Hepatocyte (in vitro differentiated cells): ENCODE results near the gene KIF26B. TPM values are rescaled to one million over a fixed set of nuclear protein-coding genes. Genes with fewer than 3 reads are reported as not detected.
"Not testable (repeated sequence)": the region's sequence is repeated elsewhere in the genome, so short reads cannot be mapped to it uniquely, and the experiment has no call there.

ENCODE experiments used
- DNase-seq: peaks from one replicate; pipeline ENCODE4 v3.0.0-alpha.2; 2016; ENCODE audit warnings: low spot score
- H2AFZ ChIP-seq: fragments of 200-600 bp; sonication (generic); 2 replicates; pipeline ENCODE4 v1.6.0; 2016; ENCODE audit warnings: antibody characterized with exemption, mild to moderate bottlenecking
- H3K27ac ChIP-seq: fragments of 200-600 bp; sonication (generic); 2 replicates; pipeline ENCODE4 v1.5.1; 2016; ENCODE audit warnings: mild to moderate bottlenecking
- H3K27me3 ChIP-seq: fragments of 200-600 bp; sonication (generic); 2 replicates; pipeline ENCODE4 v1.6.1; 2016
- H3K36me3 ChIP-seq: fragments of 200-600 bp; sonication (generic); replicated peaks from 2 replicates; pipeline ENCODE4 v1.5.1; 2016; ENCODE audit warnings: low read depth; ENCODE audit not compliant: insufficient read depth
- H3K4me1 ChIP-seq: fragments of 200-600 bp; sonication (generic); 2 replicates; pipeline ENCODE4 v1.5.1; 2016; ENCODE audit warnings: mild to moderate bottlenecking, moderate library complexity; ENCODE audit not compliant: insufficient read depth
- H3K4me2 ChIP-seq: fragments of 200-600 bp; sonication (generic); 2 replicates; pipeline ENCODE4 v1.6.0; 2016
- H3K4me3 ChIP-seq: fragments of 200-600 bp; sonication (generic); 2 replicates; pipeline ENCODE4 v1.5.1; 2016; ENCODE audit warnings: mild to moderate bottlenecking
- H3K79me2 ChIP-seq: fragments of 200-600 bp; sonication (generic); 2 replicates; pipeline ENCODE4 v1.6.0; 2017; ENCODE audit warnings: mild to moderate bottlenecking
- H3K9me2 ChIP-seq: fragments of 200-600 bp; sonication (generic); replicated peaks from 2 replicates; pipeline ENCODE4 v1.6.0; 2017; ENCODE audit warnings: mild to moderate bottlenecking; ENCODE audit not compliant: insufficient read depth
- H3K9me3 ChIP-seq: fragments of 200-600 bp; sonication (generic); 2 replicates; pipeline ENCODE4 v1.5.1; 2016; ENCODE audit warnings: low read depth, mild to moderate bottlenecking
- H4K20me1 ChIP-seq: fragments of 200-600 bp; sonication (generic); 2 replicates; pipeline ENCODE4 v1.6.0; 2016; ENCODE audit warnings: mild to moderate bottlenecking; ENCODE audit not compliant: insufficient read depth, poor library complexity, severe bottlenecking
- EZH2 ChIP-seq: fragments of 200-600 bp; sonication (generic); IDR thresholded peaks from 2 replicates; pipeline ENCODE4 v1.6.1; 2016; ENCODE audit warnings: antibody characterized with exemption, mild to moderate bottlenecking, borderline replicate concordance
- EZH2phosphoT487 ChIP-seq: fragments of 200-600 bp; sonication (generic); IDR thresholded peaks from one replicate; pipeline ENCODE4 v1.6.1; 2018; ENCODE audit warnings: antibody characterized with exemption, mild to moderate bottlenecking, low read depth, moderate library complexity; ENCODE audit not compliant: unreplicated experiment, severe bottlenecking
- WGBS: methylation state at CpG from one replicate; pipeline ENCODE4 v1.1.6; 2016; ENCODE audit warnings: low lambda C conversion rate; ENCODE audit errors: missing lambda C conversion rate; 5-methylcytosine and 5-hydroxymethylcytosine counted together
- polyA plus RNA-seq: library from polyadenylated mRNA; unstranded; fragments of >200 nt; fragmentation: Nextera tagmentation; extraction: Ambion mirVana; gene quantifications from 2 replicates; pipeline ENCODE4 v1.2.1, GENCODE V29; 2016
- total RNA-seq: library from RNA; depleted of rRNA; stranded (reverse); fragments of >200 nt; gene quantifications from 2 replicates; pipeline ENCODE4 v1.2.3, GENCODE V29; 2014
- TF ChIP-seq, protein P1 (sequence below): fragments of 200-600 bp; sonication (generic); IDR thresholded peaks from 2 replicates; pipeline ENCODE4 v1.5.1; 2016; ENCODE audit warnings: antibody characterized with exemption, mild to moderate bottlenecking; ENCODE audit not compliant: poor library complexity

Gene KIF26B
- total and polyA plus RNA-seq, 2 experiments from 2014 or later = 12.7 to 21.6 TPM

DNA sequence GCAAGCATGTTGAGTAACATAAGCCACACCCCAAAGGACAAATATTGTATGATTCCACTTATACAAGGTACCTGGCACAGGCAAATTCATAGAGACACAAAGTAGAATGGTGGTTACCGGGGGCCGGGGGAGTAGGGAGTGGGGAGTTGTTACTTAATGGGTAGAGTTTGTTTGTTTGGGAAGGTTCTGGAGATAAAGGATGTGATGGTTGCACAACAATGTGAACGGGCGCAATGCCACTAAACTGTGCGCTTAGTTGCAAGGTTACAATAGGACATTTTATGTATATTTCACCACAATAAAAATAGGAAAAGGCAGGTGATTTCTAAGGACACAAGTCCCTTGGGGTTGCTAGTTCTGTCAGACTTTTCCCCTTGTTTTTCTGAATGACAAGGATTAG is 516.6 kb downstream of the KIF26B start:
- no peak for DNase-seq
- WGBS = 93% methylated on average over 5 of the region's 5 CpGs
- no peak for TF ChIP-seq EZH2phosphoT487
- no peak for TF ChIP-seq EZH2
- TF ChIP-seq, protein P1, sequence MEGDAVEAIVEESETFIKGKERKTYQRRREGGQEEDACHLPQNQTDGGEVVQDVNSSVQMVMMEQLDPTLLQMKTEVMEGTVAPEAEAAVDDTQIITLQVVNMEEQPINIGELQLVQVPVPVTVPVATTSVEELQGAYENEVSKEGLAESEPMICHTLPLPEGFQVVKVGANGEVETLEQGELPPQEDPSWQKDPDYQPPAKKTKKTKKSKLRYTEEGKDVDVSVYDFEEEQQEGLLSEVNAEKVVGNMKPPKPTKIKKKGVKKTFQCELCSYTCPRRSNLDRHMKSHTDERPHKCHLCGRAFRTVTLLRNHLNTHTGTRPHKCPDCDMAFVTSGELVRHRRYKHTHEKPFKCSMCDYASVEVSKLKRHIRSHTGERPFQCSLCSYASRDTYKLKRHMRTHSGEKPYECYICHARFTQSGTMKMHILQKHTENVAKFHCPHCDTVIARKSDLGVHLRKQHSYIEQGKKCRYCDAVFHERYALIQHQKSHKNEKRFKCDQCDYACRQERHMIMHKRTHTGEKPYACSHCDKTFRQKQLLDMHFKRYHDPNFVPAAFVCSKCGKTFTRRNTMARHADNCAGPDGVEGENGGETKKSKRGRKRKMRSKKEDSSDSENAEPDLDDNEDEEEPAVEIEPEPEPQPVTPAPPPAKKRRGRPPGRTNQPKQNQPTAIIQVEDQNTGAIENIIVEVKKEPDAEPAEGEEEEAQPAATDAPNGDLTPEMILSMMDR = no peak

DNA sequence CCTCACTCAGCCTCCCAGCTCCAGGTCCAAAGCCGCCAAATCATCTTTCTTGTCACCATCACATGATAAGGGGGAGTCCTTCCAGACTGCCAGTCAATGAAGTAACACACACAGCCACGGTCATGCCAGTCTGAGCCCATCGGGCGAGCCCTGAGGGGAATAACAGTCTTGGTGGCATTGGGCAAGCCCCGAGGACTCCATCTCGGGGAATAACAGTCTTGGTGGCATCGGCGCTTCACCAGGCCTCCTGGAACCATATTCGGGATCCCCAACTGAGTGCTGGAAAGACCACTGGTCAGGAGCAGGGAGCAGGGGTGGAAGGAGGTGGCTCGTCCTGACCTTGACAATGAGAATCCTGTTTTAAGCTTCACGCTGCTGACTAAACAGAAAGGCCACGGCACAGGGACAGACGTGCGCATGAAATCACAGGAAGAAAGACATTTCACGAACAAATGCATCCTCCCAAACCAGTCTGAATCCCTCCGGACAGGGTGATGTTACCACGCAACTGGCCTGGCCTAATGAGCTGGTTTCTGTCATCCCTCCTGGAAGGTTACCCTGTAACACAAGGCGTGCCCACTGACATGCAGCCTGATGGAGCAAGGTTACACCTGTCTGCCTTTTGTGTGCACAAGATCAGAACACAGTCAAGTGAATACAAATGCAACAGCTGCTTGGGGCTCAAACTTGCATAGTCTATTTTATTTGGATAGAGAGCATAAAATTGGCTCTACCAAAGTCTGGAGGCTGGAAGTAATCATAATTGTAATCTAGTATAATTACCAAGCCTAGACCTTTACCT is 517.4 kb downstream of the KIF26B start:
- H4K20me1 ChIP-seq = no peaks in the 10 kb centered on the region
- no peaks in the 10 kb centered on the region for H3K9me2 ChIP-seq
- H3K27me3 ChIP-seq = no peaks in the 10 kb centered on the region
- H3K4me2 ChIP-seq = no peak overlapping the region
- TF ChIP-seq EZH2 (no peak), EZH2phosphoT487 (no peak)
- TF ChIP-seq, protein P1 = no peak
- DNase-seq = no peak
- no peaks in the 10 kb centered on the region for H3K9me3 ChIP-seq
- H3K36me3 ChIP-seq = no peaks in the 10 kb centered on the region
- H2AFZ ChIP-seq = no peak overlapping the region
- H3K4me3 ChIP-seq = no peak overlapping the region
- H3K4me1 ChIP-seq = peaks cover 5% of the 10 kb centered on the region
- H3K79me2 ChIP-seq = no peaks in the 10 kb centered on the region
- H3K27ac ChIP-seq = no peak overlapping the region
- 94% methylated on average over 18 of the region's 18 CpGs for WGBS

More for the DNA sequence above, 516.6 kb downstream of the KIF26B start:
- H3K4me2 ChIP-seq = no peak overlapping the region
- no peaks in the 10 kb centered on the region for H3K9me3 ChIP-seq
- H3K36me3 ChIP-seq = no peaks in the 10 kb centered on the region
- H3K79me2 ChIP-seq = no peaks in the 10 kb centered on the region
- H2AFZ ChIP-seq = no peak overlapping the region
- H4K20me1 ChIP-seq = no peaks in the 10 kb centered on the region
- no peaks in the 10 kb centered on the region for H3K27me3 ChIP-seq
- no peak overlapping the region for H3K4me3 ChIP-seq
- no peaks in the 10 kb centered on the region for H3K9me2 ChIP-seq
- H3K4me1 ChIP-seq = peaks cover 5% of the 10 kb centered on the region
- no peak overlapping the region for H3K27ac ChIP-seq

DNA sequence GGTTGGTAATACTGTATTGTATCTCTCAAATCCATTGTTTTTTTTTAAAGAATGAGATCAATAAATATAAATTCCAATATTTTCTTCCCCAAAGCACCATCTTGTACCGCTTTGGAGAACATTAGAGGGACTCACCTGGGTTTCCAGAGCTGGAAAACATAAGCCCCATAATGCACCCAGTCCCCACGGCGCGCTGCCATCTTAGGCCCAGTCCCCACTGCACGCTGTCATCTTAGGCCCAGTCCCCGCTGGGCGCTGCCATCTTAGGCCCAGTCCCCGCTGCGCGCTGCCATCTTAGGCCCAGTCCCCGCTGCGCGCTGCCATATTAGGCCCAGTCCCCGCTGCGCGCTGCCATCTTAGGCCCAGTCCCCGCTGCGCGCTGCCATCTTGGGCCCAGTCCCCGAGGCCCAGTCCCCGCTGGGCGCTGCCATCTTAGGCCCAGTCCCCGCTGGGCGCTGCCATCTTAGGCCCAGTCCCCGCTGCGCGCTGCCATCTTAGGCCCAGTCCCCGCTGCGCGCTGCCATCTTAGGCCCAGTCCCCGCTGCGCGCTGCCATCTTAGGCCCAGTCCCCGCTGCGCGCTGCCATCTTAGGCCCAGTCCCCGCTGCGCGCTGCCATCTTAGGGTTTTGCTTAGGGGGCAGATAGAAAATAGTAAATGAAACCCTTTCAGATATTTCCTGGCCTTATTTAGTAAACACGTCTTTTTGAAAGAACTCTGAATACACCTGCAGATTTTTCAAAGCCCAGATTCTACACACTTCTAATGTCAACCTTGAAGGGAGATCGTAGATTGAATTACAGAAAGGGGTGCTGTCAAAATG is 518.3 kb downstream of the KIF26B start:
- peak overlapping the region; percentile 20 for H3K27ac ChIP-seq
- not testable (repeated sequence) for H3K79me2 ChIP-seq, H3K4me3 ChIP-seq, DNase-seq, H3K9me3 ChIP-seq, H2AFZ ChIP-seq, H3K9me2 ChIP-seq, H3K4me2 ChIP-seq, H4K20me1 ChIP-seq, H3K27me3 ChIP-seq, H3K36me3 ChIP-seq, H3K4me1 ChIP-seq
- 97% methylated on average over 24 of the region's 41 CpGs for WGBS

DNA sequence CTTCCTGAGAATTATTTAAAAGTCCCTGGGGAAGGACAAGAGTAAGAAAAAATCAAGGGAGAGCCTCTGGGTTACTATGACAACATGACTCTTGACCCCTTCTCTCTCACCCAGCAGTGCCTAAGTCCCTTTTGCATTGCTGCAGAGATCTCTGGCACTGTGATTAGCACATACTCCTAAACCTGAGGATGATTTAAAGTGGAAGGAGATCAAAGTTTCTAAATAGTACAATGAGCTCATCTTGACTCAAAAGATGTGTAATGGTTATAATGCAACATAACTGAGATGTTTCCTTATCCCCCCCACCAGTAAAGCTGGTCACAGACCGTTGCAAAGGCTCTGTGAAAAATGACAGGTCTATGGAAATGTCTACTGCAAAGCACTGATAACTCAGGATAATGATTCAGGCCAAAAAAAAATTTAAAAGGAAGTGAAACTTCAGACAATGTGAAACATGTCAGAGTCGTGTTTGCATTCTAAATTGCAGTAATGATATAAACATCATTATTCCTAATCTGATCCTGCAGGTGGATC is 519.2 kb downstream of the KIF26B start:
- Histone ChIP-seq H3K27ac (peak overlapping the region; percentile 20), H3K9me3 (no peaks in the 10 kb centered on the region), H3K79me2 (no peaks in the 10 kb centered on the region), H3K27me3 (no peaks in the 10 kb centered on the region), H2AFZ (no peak overlapping the region), H3K36me3 (no peaks in the 10 kb centered on the region), H4K20me1 (no peaks in the 10 kb centered on the region), H3K4me3 (no peak overlapping the region), H3K9me2 (no peaks in the 10 kb centered on the region), H3K4me1 (peaks cover 5% of the 10 kb centered on the region), H3K4me2 (no peak overlapping the region)
- DNase-seq = no peak
- WGBS = 49% methylated on average over 2 of the region's 2 CpGs
- no peak for TF ChIP-seq EZH2phosphoT487
- TF ChIP-seq EZH2 = no peak
- TF ChIP-seq, protein P1 = no peak
